NCI-H1694 treated with DMSO at 0.1 percent for 48 hours (cell line): ENCODE data around the gene DIO2.

Source experiments
- DNase-seq: peaks from one replicate; lab custom pipeline; 2025; lab: John Stamatoyannopoulos, UW

DIO2 gene

GRCh38 chr14:80167793-80168448, 43.4 kb downstream of the DIO2 start:
- no peak for DNase-seq

DNA sequence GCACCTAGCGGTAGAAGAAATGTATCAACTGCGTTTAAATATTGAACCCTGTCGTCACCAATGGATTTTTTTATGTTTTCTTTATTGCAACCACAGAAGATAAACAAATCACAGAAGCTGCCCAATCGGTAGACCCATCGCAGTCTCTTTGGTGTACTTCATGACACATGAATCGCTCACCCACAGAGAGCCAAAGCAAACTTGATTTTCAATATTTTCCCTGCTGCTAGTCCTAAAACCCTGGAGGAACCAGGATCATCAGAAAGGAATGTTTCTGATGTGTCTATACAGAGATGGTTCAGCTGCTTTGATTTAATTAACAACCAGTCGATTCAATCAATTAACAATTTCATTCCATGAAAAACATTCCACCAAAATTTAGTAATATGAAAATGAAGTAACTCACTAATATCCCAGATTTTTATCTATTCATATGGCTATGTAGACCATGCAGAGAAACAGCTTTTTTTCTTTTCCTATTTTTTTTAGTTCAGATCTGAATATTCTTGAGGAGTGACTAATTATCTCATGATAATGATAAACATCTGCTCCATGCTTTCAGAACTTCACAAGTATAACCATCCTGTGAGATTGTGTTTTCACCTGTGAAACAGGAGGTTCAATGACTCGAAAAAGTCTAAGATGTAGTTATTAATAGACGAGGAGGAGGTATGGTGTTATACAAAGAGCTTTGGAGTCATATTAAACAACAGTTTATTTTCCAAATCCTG, 46.1 kb downstream of the DIO2 start:
- DNase-seq, result no peak

GRCh38 chr14:80152763-80153162, 58.5 kb downstream of the DIO2 start:
- DNase-seq, result no peak

DNA sequence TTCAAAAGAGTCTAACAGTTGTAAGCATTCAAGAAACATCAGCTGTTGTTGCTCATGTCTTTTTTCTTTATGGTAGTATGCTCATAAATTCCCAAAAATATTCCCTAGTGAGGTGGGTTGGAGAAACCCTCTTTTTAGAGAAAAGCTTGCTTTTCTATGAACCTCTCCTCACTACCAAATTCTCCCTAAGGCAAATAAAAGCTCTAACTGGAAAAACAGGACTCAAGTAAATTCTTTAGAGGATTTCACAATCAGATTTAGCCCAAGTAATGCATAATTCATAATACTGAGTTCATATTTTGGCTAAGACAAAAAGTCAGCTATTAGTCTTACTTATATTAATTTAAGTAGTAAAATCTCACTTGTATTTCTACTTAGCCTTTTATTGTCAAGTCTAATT, 59.1 kb downstream of the DIO2 start:
- DNase-seq, result no peak

- DNase-seq, result no peak
Measured at GRCh38 chr14:80150301-80150700, 61.0 kb downstream of the DIO2 start.
